SK-N-SH (cell line): ENCODE results near the gene THSD7A. TPM values are rescaled to one million over a fixed set of nuclear protein-coding genes. Genes with fewer than 3 reads are reported as not detected.

ENCODE experiments used
- CTCF ChIA-PET: fragments of 300-600, 350-600 bp; formaldehyde crosslinking; extraction: SDS; loops from one replicate; lab custom pipeline; 2021; lab: Yijun Ruan, JAX
- POLR2A ChIA-PET: fragments of 350-600 bp; sonication (Branson Sonifier 250); formaldehyde crosslinking; extraction: SDS; loops from one replicate; lab custom pipeline; 2020; ENCODE audit warnings: antibody characterized with exemption, inconsistent platforms; lab: Yijun Ruan, JAX
- DNase-seq: peaks from one replicate; pipeline ENCODE4 v3.0.0; 2012
- H2AFZ ChIP-seq: fragments of 200-600 bp; sonication (generic); 2 replicates; pipeline ENCODE4 v1.8.1; 2016; ENCODE audit warnings: antibody characterized with exemption, mild to moderate bottlenecking, low read depth
- H3F3A ChIP-seq: fragments of 200-600 bp; sonication (generic); replicated peaks from 2 replicates; pipeline ENCODE3; 2016; ENCODE audit warnings: antibody characterized with exemption, mild to moderate bottlenecking; ENCODE audit not compliant: insufficient read depth
- H3K27ac ChIP-seq, 2 experiments: fragments of 200-500 bp in 1 of 2; fragments of 200-600 bp in 1 of 2; sonication (Bioruptor generic) in 1 of 2; sonication (generic), shearing (Covaris generic) in 1 of 2; 2 replicates each; pipeline versions ENCODE4 v1.5.1 to v1.6.1; 2014 to 2016; ENCODE audit warnings: low read depth in 2 of 2, inconsistent platforms in 1 of 2, low read length in 1 of 2, mild to moderate bottlenecking in 1 of 2, mixed read lengths in 1 of 2
- H3K27me3 ChIP-seq: fragments of 200-600 bp; sonication (generic), shearing (Covaris generic); 2 replicates; pipeline ENCODE4 v1.6.1; 2016; ENCODE audit warnings: mixed run types; ENCODE audit not compliant: insufficient read depth
- H3K36me3 ChIP-seq, 2 experiments: fragments of 200-500 bp in 1 of 2; fragments of 200-600 bp in 1 of 2; sonication (Bioruptor generic) in 1 of 2; sonication (generic) in 1 of 2; replicated peaks in 1 of 2; 2 replicates each; pipeline versions ENCODE3 to v1.5.1; 2014 to 2016; ENCODE audit warnings: low read length in 1 of 2, mild to moderate bottlenecking in 1 of 2; ENCODE audit not compliant: insufficient read depth in 2 of 2, control insufficient read depth in 1 of 2
- H3K4me1 ChIP-seq, 2 experiments: fragments of 200-500 bp in 1 of 2; fragments of 200-600 bp in 1 of 2; sonication (Bioruptor generic) in 1 of 2; sonication (generic), shearing (Covaris generic) in 1 of 2; 2 replicates each; pipeline versions ENCODE4 v1.5.1 to v1.6.1; 2014 to 2016; ENCODE audit warnings: low read depth in 1 of 2, low read length in 1 of 2, mixed run types in 1 of 2; ENCODE audit not compliant: insufficient read depth in 2 of 2, control insufficient read depth in 1 of 2
- H3K4me2 ChIP-seq: fragments of 200-600 bp; sonication (generic), shearing (Covaris generic); 2 replicates; pipeline ENCODE4 v1.6.1; 2017; ENCODE audit warnings: mixed run types
- H3K4me3 ChIP-seq, 2 experiments: fragments of 200-500 bp in 1 of 2; fragments of 200-600 bp in 1 of 2; sonication (Bioruptor generic) in 1 of 2; sonication (generic), shearing (Covaris generic) in 1 of 2; 2 replicates each; pipeline versions ENCODE4 v1.5.1 to v1.8.1; 2014 to 2016; ENCODE audit warnings: low read depth in 2 of 2, inconsistent platforms in 1 of 2, low read length in 1 of 2, mild to moderate bottlenecking in 1 of 2, mixed read lengths in 1 of 2, moderate library complexity in 1 of 2
- H3K79me2 ChIP-seq: fragments of 200-600 bp; sonication (generic); 2 replicates; pipeline ENCODE4 v1.8.1; 2017; ENCODE audit warnings: mild to moderate bottlenecking; ENCODE audit not compliant: insufficient read depth
- H3K9ac ChIP-seq: fragments of 200-600 bp; sonication (generic); 2 replicates; pipeline ENCODE4 v1.6.1; 2017; ENCODE audit warnings: mixed run types
- H3K9me2 ChIP-seq: fragments of 200-600 bp; sonication (generic); 2 replicates; pipeline ENCODE4 v1.6.1; 2017; ENCODE audit warnings: mixed run types
- H3K9me3 ChIP-seq: fragments of 200-600 bp; sonication (generic); 2 replicates; pipeline ENCODE4 v1.6.1; 2017; ENCODE audit warnings: mixed run types, mild to moderate bottlenecking, moderate library complexity
- H4K20me1 ChIP-seq: fragments of 200-600 bp; sonication (generic); 2 replicates; pipeline ENCODE4 v1.6.1; 2017; ENCODE audit warnings: mild to moderate bottlenecking, mixed run types; ENCODE audit not compliant: insufficient read depth
- CHD2 ChIP-seq: fragments of 150-350 bp; IDR thresholded peaks from 2 replicates; pipeline ENCODE4 v1.6.1; 2018; ENCODE audit warnings: low read length; ENCODE audit not compliant: partially characterized antibody
- ELF1 ChIP-seq: IDR thresholded peaks from 2 replicates; pipeline ENCODE4 v1.4.0; 2012
- EP300 ChIP-seq, 2 experiments: IDR thresholded peaks; 2 replicates each; pipeline versions ENCODE4 v1.4.0 to v1.6.1; 2012; ENCODE audit warnings: borderline replicate concordance in 1 of 2, low read depth in 1 of 2, low read length in 1 of 2
- JUND ChIP-seq: IDR thresholded peaks from 2 replicates; pipeline ENCODE4 v1.4.0; 2012
- MAX ChIP-seq: IDR thresholded peaks from 2 replicates; pipeline ENCODE4 v1.4.0; 2012; ENCODE audit warnings: low read depth
- MEF2A ChIP-seq: IDR thresholded peaks from 2 replicates; pipeline ENCODE4 v1.4.0; 2012; ENCODE audit warnings: low read depth, borderline replicate concordance
- MXI1 ChIP-seq: IDR thresholded peaks from 2 replicates; pipeline ENCODE4 v1.6.1; 2012; ENCODE audit warnings: mild to moderate bottlenecking, low read depth, low read length, improper control_type of control experiment
- NFIC ChIP-seq: IDR thresholded peaks from 2 replicates; pipeline ENCODE4 v1.4.0; 2012; ENCODE audit warnings: borderline replicate concordance
- RAD21 ChIP-seq: IDR thresholded peaks from 2 replicates; pipeline ENCODE4 v1.6.1; 2012; ENCODE audit warnings: mild to moderate bottlenecking, low read length
- RCOR1 ChIP-seq: fragments of 150-350 bp; IDR thresholded peaks from 2 replicates; pipeline ENCODE4 v1.6.1; 2017; ENCODE audit warnings: antibody characterized with exemption, low read length
- RFX5 ChIP-seq: IDR thresholded peaks from 2 replicates; pipeline ENCODE4 v1.6.1; 2012; ENCODE audit warnings: mild to moderate bottlenecking, improper control_type of control experiment, low read length
- RXRA ChIP-seq: IDR thresholded peaks from 2 replicates; pipeline ENCODE4 v1.4.0; 2012; ENCODE audit warnings: low read depth, mild to moderate bottlenecking, borderline replicate concordance
- SIN3A ChIP-seq: IDR thresholded peaks from 2 replicates; pipeline ENCODE4 v1.6.1; 2012; ENCODE audit warnings: low read depth, mild to moderate bottlenecking, low read length, moderate library complexity, borderline replicate concordance
- SMC3 ChIP-seq: IDR thresholded peaks from 2 replicates; pipeline ENCODE4 v1.6.1; 2012; ENCODE audit warnings: low read depth, low read length, improper control_type of control experiment
- TAF1 ChIP-seq: IDR thresholded peaks from 2 replicates; pipeline ENCODE4 v1.6.1; 2012; ENCODE audit warnings: low read depth, mild to moderate bottlenecking, low read length, moderate library complexity, borderline replicate concordance
- TCF12 ChIP-seq: IDR thresholded peaks from 2 replicates; pipeline ENCODE4 v1.4.0; 2012
- TEAD4 ChIP-seq: IDR thresholded peaks from 2 replicates; pipeline ENCODE4 v1.4.0; 2012; ENCODE audit warnings: mild to moderate bottlenecking, borderline replicate concordance; ENCODE audit not compliant: insufficient read depth
- USF1 ChIP-seq: IDR thresholded peaks from 2 replicates; pipeline ENCODE4 v1.4.0; 2012; ENCODE audit warnings: low read depth, borderline replicate concordance
- USF2 ChIP-seq: fragments of 150-350 bp; IDR thresholded peaks from 2 replicates; pipeline ENCODE4 v1.6.1; 2017; ENCODE audit warnings: antibody characterized with exemption, low read length, low read depth, borderline replicate concordance
- WGBS: methylation state at CpG from one replicate; pipeline ENCODE4 v1.1.6; 2017; ENCODE audit warnings: low lambda C conversion rate; 5-methylcytosine and 5-hydroxymethylcytosine counted together
- polyA plus RNA-seq, 3 experiments: library from polyadenylated mRNA; depleted of rRNA; stranded (reverse); fragments of >200 nt; gene quantifications; 2 replicates each; pipeline ENCODE4 v1.2.3, GENCODE V29; 2012

THSD7A gene
- polyA plus RNA-seq, 1 of the 3 experiments (the other 2 are of a cell fraction) = 0.16 TPM

- TF ChIP-seq EP300 (IDR thresholded peaks at IDR 0.05; ENCODE audit: borderline replicate concordance in 1 of 2, low read depth in 1 of 2, low read length in 1 of 2) = no peak
Observed at GRCh38 chr7:11786186-11786585, 45.8 kb downstream of the THSD7A start (continued).

- POLR2A ChIA-PET = no interaction called here
- Histone ChIP-seq H3K27me3 (no peaks in the 10 kb centered on the region), H3K4me3 (no peak overlapping the region), H3K9me3 (no peaks in the 10 kb centered on the region), H3K9ac (no peak overlapping the region), H3K27ac (peak overlapping the region in 1 of 2 experiments; percentile 71; a peak in 1 of 4 replicates), H2AFZ (no peak overlapping the region), H3K79me2 (no peaks in the 10 kb centered on the region), H3K4me2 (no peak overlapping the region), H3K4me1 (peaks cover 0 to 10% of the 10 kb centered on the region in 2 experiments; a peak in 2 of 4 replicates), H4K20me1 (no peaks in the 10 kb centered on the region), H3K9me2 (no peaks in the 10 kb centered on the region), H3F3A (no peaks in the 10 kb centered on the region), H3K36me3 (peaks cover 0 to 9% of the 10 kb centered on the region in 2 experiments)
- TF ChIP-seq USF2 (no peak), ELF1 (no peak), TEAD4 (no peak), CHD2 (no peak), RXRA (no peak), USF1 (no peak), MAX (no peak), NFIC (no peak)
- 69% methylated on average over 3 of the region's 3 CpGs for WGBS
- CTCF ChIA-PET = interaction anchor here (1.3 to 1.8 kb wide), 2 partner anchors 10 to 47 kb away, joined by 4 to 5 read pairs; partner anchors contain the start of gene THSD7A
- DNase-seq = no peak
Observed at GRCh38 chr7:11784769-11785536, 47.0 kb downstream of the THSD7A start.

GRCh38 chr7:11779864-11780674, 51.9 kb downstream of the THSD7A start:
- Histone ChIP-seq H3F3A (no peaks in the 10 kb centered on the region), H3K9ac (no peak overlapping the region), H3K27ac (peak overlapping the region in 1 of 2 experiments; percentile 99; a peak in 2 of 4 replicates), H2AFZ (no peak overlapping the region), H3K9me2 (no peaks in the 10 kb centered on the region), H3K9me3 (no peaks in the 10 kb centered on the region), H3K4me3 (no peak overlapping the region), H4K20me1 (no peaks in the 10 kb centered on the region), H3K36me3 (peaks cover 0 to 3% of the 10 kb centered on the region in 2 experiments), H3K79me2 (no peaks in the 10 kb centered on the region), H3K4me1 (peaks cover 0 to 25% of the 10 kb centered on the region in 2 experiments; a peak in 1 of 4 replicates), H3K4me2 (no peak overlapping the region), H3K27me3 (no peaks in the 10 kb centered on the region)
- WGBS = 16% methylated on average over 7 of the region's 7 CpGs
- ChIA-PET CTCF (interaction anchor here (0.9 to 1.3 kb wide), 4 partner anchors 12 to 54 kb away, joined by 3 to 5 read pairs (median 4); no protein-coding TSS in a partner anchor), POLR2A (interaction anchor here (0.8 to 1.1 kb wide), 3 partner anchors 51 to 54 kb away, joined by 3 to 5 read pairs (median 4); no protein-coding TSS in a partner anchor)
- DNase-seq = peak; percentile 63
- TF ChIP-seq RFX5 (peak; percentile 15; the same call in 1 of the 2 replicates), MXI1 (peak; percentile 40; the same call in 1 of the 2 replicates), RCOR1 (peak; percentile 86), TCF12 (peak; percentile 75), NFIC (no peak), SIN3A (no peak), TEAD4 (no peak; the same call in 1 of the 2 replicates), CHD2 (peak; percentile 66), MEF2A (no peak), TAF1 (no peak), JUND (no peak), RXRA (no peak), RAD21 (peak; percentile 46), SMC3 (peak; percentile 4; the same call in 1 of the 2 replicates), USF2 (no peak)
